Ascending aorta (tissue), 2 donors: ENCODE data around the gene AP3B1. TPM values are rescaled to one million over a fixed set of nuclear protein-coding genes. Genes with fewer than 3 reads are reported as not detected.

ENCODE experiments used
- DNase-seq, 2 donors: peaks; one replicate each; pipeline ENCODE4 v3.0.0-alpha.2; 2019; ENCODE audit warnings: low spot score in 2 of 2
- H3K27ac ChIP-seq, 2 donors: fragments of 200-600 bp; sonication (generic); one replicate each; pipeline ENCODE4 v1.5.1; 2016 to 2017; ENCODE audit warnings: mild to moderate bottlenecking in 1 of 2
- H3K27me3 ChIP-seq: fragments of 200-600 bp; sonication (generic); one replicate; pipeline ENCODE4 v1.5.1; 2017
- H3K36me3 ChIP-seq, 2 donors: fragments of 200-600 bp; sonication (generic); one replicate each; pipeline ENCODE4 v1.5.1; 2016
- H3K4me1 ChIP-seq, 2 donors: fragments of 200-600 bp; sonication (generic); one replicate each; pipeline ENCODE4 v1.5.1; 2016 to 2017; ENCODE audit warnings: mild to moderate bottlenecking in 1 of 2
- H3K4me3 ChIP-seq, 2 donors: fragments of 200-600 bp; sonication (generic); one replicate each; pipeline ENCODE4 v1.5.1; 2016 to 2017; ENCODE audit warnings: mild to moderate bottlenecking in 1 of 2
- H3K9me3 ChIP-seq, 2 donors: fragments of 200-600 bp; sonication (generic); one replicate each; pipeline ENCODE4 v1.5.1; 2016
- CTCF ChIP-seq, 3 experiments: fragments of 200-600 bp in 2 of 3; fragments of 450-650 bp in 1 of 3; sonication (generic) in 2 of 3; IDR thresholded peaks; one replicate each; pipeline ENCODE4 v1.5.1; 2016 to 2019; ENCODE audit warnings: antibody characterized with exemption in 3 of 3, mild to moderate bottlenecking in 1 of 3, moderate library complexity in 1 of 3
- intact Hi-C: fragments of 100-400 bp; cut with DNase I; formaldehyde crosslinking; loops from one replicate; pipeline ENCODE4 v1.15.1; 2023
- total RNA-seq: library from RNA; depleted of rRNA; stranded (reverse); fragments of >200 nt; gene quantifications from one replicate; pipeline ENCODE4 v1.1.0, GENCODE V29; 2016

Gene AP3B1
- total RNA-seq, 1 donor from 2014 or later, result 37.3 TPM

- Histone ChIP-seq H3K4me3 (no peak overlapping the region), H3K36me3 (no peaks in the 10 kb centered on the region), H3K27me3 (no peaks in the 10 kb centered on the region), H3K9me3 (no peaks in the 10 kb centered on the region), H3K27ac (no peak overlapping the region), H3K4me1 (no peaks in the 10 kb centered on the region)
- TF ChIP-seq CTCF (IDR thresholded peaks at IDR 0.05), result no peak
- no peak for DNase-seq
- intact Hi-C loops, result loop anchor here (10.0 kb wide), 1 partner anchor 642 kb away; no protein-coding TSS in a partner anchor
Observed at GRCh38 chr5:78323241-78323640, 28.7 kb upstream of the AP3B1 start.

- DNase-seq, result no peak
- no peaks in the 10 kb centered on the region for H3K27me3 ChIP-seq
- H3K9me3 ChIP-seq, result no peaks in the 10 kb centered on the region
- H3K27ac ChIP-seq, result no peak overlapping the region
- no peaks in the 10 kb centered on the region for H3K4me1 ChIP-seq
- H3K36me3 ChIP-seq, result no peaks in the 10 kb centered on the region
- H3K4me3 ChIP-seq, result no peak overlapping the region
- intact Hi-C loops, result loop anchor here (10.0 kb wide), 1 partner anchor 644 kb away; no protein-coding TSS in a partner anchor
- TF ChIP-seq CTCF (IDR thresholded peaks at IDR 0.05), result peak; percentile 10 to 40 (median 10)
Observed at GRCh38 chr5:78320401-78320800, 25.9 kb upstream of the AP3B1 start.

- Histone ChIP-seq H3K27me3 (no peaks in the 10 kb centered on the region), H3K4me3 (no peak overlapping the region), H3K9me3 (no peaks in the 10 kb centered on the region), H3K27ac (no peak overlapping the region), H3K36me3 (no peaks in the 10 kb centered on the region), H3K4me1 (no peaks in the 10 kb centered on the region)
- no peak for TF ChIP-seq CTCF (IDR thresholded peaks at IDR 0.05)
- no peak for DNase-seq
- intact Hi-C loops, result no loop called here
Observed at GRCh38 chr5:78318337-78318736, 23.8 kb upstream of the AP3B1 start.

- Histone ChIP-seq H3K27me3 (no peaks in the 10 kb centered on the region), H3K27ac (no peak overlapping the region), H3K9me3 (no peaks in the 10 kb centered on the region), H3K4me1 (no peaks in the 10 kb centered on the region), H3K36me3 (no peaks in the 10 kb centered on the region), H3K4me3 (no peak overlapping the region)
- no peak for DNase-seq
- no peak for TF ChIP-seq CTCF (IDR thresholded peaks at IDR 0.05)
- intact Hi-C loops, result no loop called here
Observed at GRCh38 chr5:78317515-78317914, 23.0 kb upstream of the AP3B1 start.

- TF ChIP-seq CTCF (IDR thresholded peaks at IDR 0.05), result no peak
- intact Hi-C loops, result no loop called here
- no peak for DNase-seq
- no peaks in the 10 kb centered on the region for H3K36me3 ChIP-seq
- no peaks in the 10 kb centered on the region for H3K9me3 ChIP-seq
- H3K4me1 ChIP-seq, result no peaks in the 10 kb centered on the region
- no peak overlapping the region for H3K4me3 ChIP-seq
- H3K27ac ChIP-seq, result no peak overlapping the region
- H3K27me3 ChIP-seq, result no peaks in the 10 kb centered on the region
Observed at GRCh38 chr5:78308703-78309102, 14.2 kb upstream of the AP3B1 start.

GRCh38 chr5:78300464-78301045 is 6.1 kb upstream of the AP3B1 start:
- Histone ChIP-seq H3K27me3 (no peaks in the 10 kb centered on the region), H3K9me3 (no peaks in the 10 kb centered on the region), H3K4me3 (no peak overlapping the region), H3K36me3 (no peaks in the 10 kb centered on the region), H3K27ac (no peak overlapping the region), H3K4me1 (peaks cover 0 to 4% of the 10 kb centered on the region in 2 donors)
- intact Hi-C loops, result no loop called here
- TF ChIP-seq CTCF (IDR thresholded peaks at IDR 0.05), result peak in 1 of 3 experiments; percentile 34
- no peak for DNase-seq
